HEK293 (cell line): ENCODE data around the gene LHFPL3.

Source experiments
- CTCF ChIA-PET: fragments of 350-600 bp; formaldehyde crosslinking; extraction: SDS; loops from one replicate; lab custom pipeline; 2021; ENCODE audit warnings: antibody characterized with exemption; lab: Yijun Ruan, JAX
- POLR2A ChIA-PET: fragments of 300-600 bp; formaldehyde crosslinking; extraction: SDS; loops from one replicate; lab custom pipeline; 2020; ENCODE audit warnings: antibody characterized with exemption, inconsistent platforms; lab: Yijun Ruan, JAX
- H3K27ac ChIP-seq: fragments of 200-500 bp; sonication (Bioruptor generic); 2 replicates; pipeline ENCODE4 v1.5.1; 2014; ENCODE audit warnings: low read depth, low read length, control low read depth, inconsistent platforms; ENCODE audit errors: extremely low read depth
- H3K36me3 ChIP-seq, 2 experiments: fragments of 200-500 bp in 1 of 2; sonication (Bioruptor generic) in 1 of 2; 1 replicate in 1 of 2; 2 replicates in 1 of 2; pipeline ENCODE4 v1.5.1; 2014 to 2017; ENCODE audit warnings: inconsistent platforms in 2 of 2, low read length in 2 of 2; ENCODE audit not compliant: control insufficient read depth in 2 of 2, insufficient read depth in 1 of 2
- H3K4me1 ChIP-seq: fragments of 200-500 bp; sonication (Bioruptor generic); 2 replicates; pipeline ENCODE4 v1.5.1; 2014; ENCODE audit warnings: mild to moderate bottlenecking, low read length, inconsistent platforms; ENCODE audit not compliant: control insufficient read depth, insufficient read depth
- H3K4me3 ChIP-seq: 2 replicates; pipeline ENCODE4 v1.5.1; 2011; ENCODE audit warnings: low read depth, mild to moderate bottlenecking, control low read depth, low read length, moderate library complexity
- H3K9me3 ChIP-seq: fragments of 200-500 bp; sonication (Bioruptor generic); 2 replicates; pipeline ENCODE4 v1.5.1; 2014; ENCODE audit warnings: low read depth, low read length, inconsistent platforms; ENCODE audit not compliant: control insufficient read depth, insufficient read depth
- GLI2 ChIP-seq: fragments of 450-650 bp; formaldehyde crosslinking; IDR thresholded peaks from 2 replicates; pipeline ENCODE4; 2017; ENCODE audit warnings: missing biosample characterization, missing genetic modification characterization, low read depth, borderline replicate concordance
- HOXD13 ChIP-seq: sonication (generic); formaldehyde crosslinking; IDR thresholded peaks from 2 replicates; pipeline ENCODE4 v1.8.0; 2022; ENCODE audit warnings: missing genetic modification reagents, borderline replicate concordance
- PRDM6 ChIP-seq: fragments of 450-650 bp; formaldehyde crosslinking; IDR thresholded peaks from 2 replicates; pipeline ENCODE4 v1.5.1; 2017; ENCODE audit warnings: missing biosample characterization, missing genetic modification characterization
- TRIM28 ChIP-seq: IDR thresholded peaks from 2 replicates; pipeline ENCODE4 v1.6.1; 2011; ENCODE audit warnings: low read length, control low read depth, borderline replicate concordance
- YY1 ChIP-seq: fragments of 450-650 bp; formaldehyde crosslinking; IDR thresholded peaks from 2 replicates; pipeline ENCODE4 v1.5.1; 2018; ENCODE audit warnings: missing biosample characterization, missing genetic modification characterization
- YY2 ChIP-seq: fragments of 450-650 bp; formaldehyde crosslinking; IDR thresholded peaks from 2 replicates; pipeline ENCODE4 v1.5.1; 2016; ENCODE audit warnings: missing biosample characterization, missing genetic modification characterization
- ZBTB10 ChIP-seq: fragments of 450-650 bp; formaldehyde crosslinking; IDR thresholded peaks from 2 replicates; pipeline ENCODE4 v1.5.1; 2016; ENCODE audit warnings: missing biosample characterization, missing genetic modification characterization
- ZIC2 ChIP-seq: fragments of 450-650 bp; formaldehyde crosslinking; IDR thresholded peaks from 2 replicates; pipeline ENCODE4 v1.5.1; 2016; ENCODE audit warnings: missing biosample characterization, missing genetic modification characterization
- ZNF19 ChIP-seq: fragments of 450-650 bp; formaldehyde crosslinking; IDR thresholded peaks from 2 replicates; pipeline ENCODE4; 2016; ENCODE audit warnings: missing biosample characterization, missing genetic modification characterization, low read depth
- ZNF2 ChIP-seq: fragments of 450-650 bp; formaldehyde crosslinking; IDR thresholded peaks from 2 replicates; pipeline ENCODE4 v1.5.1; 2016; ENCODE audit warnings: missing biosample characterization, missing genetic modification characterization
- ZNF292 ChIP-seq: fragments of 450-650 bp; formaldehyde crosslinking; IDR thresholded peaks from 2 replicates; pipeline ENCODE4 v1.5.1; 2016; ENCODE audit warnings: low read depth, missing biosample characterization, missing genetic modification characterization, borderline replicate concordance
- ZNF302 ChIP-seq: fragments of 450-650 bp; formaldehyde crosslinking; IDR thresholded peaks from 2 replicates; pipeline ENCODE4 v1.5.1; 2016; ENCODE audit warnings: missing biosample characterization, missing genetic modification characterization, low read depth
- ZNF366 ChIP-seq: fragments of 450-650 bp; formaldehyde crosslinking; conservative IDR thresholded peaks from 2 replicates; pipeline ENCODE4 v1.5.1; 2016; ENCODE audit warnings: missing biosample characterization, missing genetic modification characterization
- ZNF433 ChIP-seq: fragments of 450-650 bp; formaldehyde crosslinking; IDR thresholded peaks from 2 replicates; pipeline ENCODE4 v1.5.1; 2016; ENCODE audit warnings: missing biosample characterization, missing genetic modification characterization, low read depth
- ZNF510 ChIP-seq: fragments of 450-650 bp; formaldehyde crosslinking; IDR thresholded peaks from 2 replicates; pipeline ENCODE4 v1.5.1; 2018; ENCODE audit warnings: mild to moderate bottlenecking, missing genetic modification characterization, missing biosample characterization; ENCODE audit not compliant: insufficient replicate concordance
- ZNF549 ChIP-seq: fragments of 450-650 bp; IDR thresholded peaks from 2 replicates; pipeline ENCODE4 v1.5.1; 2018; ENCODE audit warnings: missing biosample characterization, missing genetic modification characterization, mild to moderate bottlenecking, inconsistent platforms, moderate library complexity
- ZNF677 ChIP-seq: fragments of 450-650 bp; IDR thresholded peaks from 2 replicates; pipeline ENCODE4 v1.5.0; 2018; ENCODE audit warnings: missing biosample characterization, mild to moderate bottlenecking, missing genetic modification characterization, moderate library complexity
- ZNF785 ChIP-seq: fragments of 450-650 bp; formaldehyde crosslinking; IDR thresholded peaks from 2 replicates; pipeline ENCODE4 v1.5.1; 2016; ENCODE audit warnings: missing biosample characterization, missing genetic modification characterization
- ZNF843 ChIP-seq: fragments of 450-650 bp; formaldehyde crosslinking; IDR thresholded peaks from 2 replicates; pipeline ENCODE4 v1.5.1; 2016; ENCODE audit warnings: missing biosample characterization, missing genetic modification characterization
- ZSCAN5A ChIP-seq: fragments of 450-650 bp; formaldehyde crosslinking; IDR thresholded peaks from 2 replicates; pipeline ENCODE4 v1.5.1; 2016; ENCODE audit warnings: missing biosample characterization, missing genetic modification characterization
- TF ChIP-seq, protein P1 (sequence below): fragments of 450-650 bp; formaldehyde crosslinking; IDR thresholded peaks from 2 replicates; pipeline ENCODE4 v1.5.1; 2016; ENCODE audit warnings: missing biosample characterization, missing genetic modification characterization
- TF ChIP-seq, protein P2 (sequence below): fragments of 450-650 bp; formaldehyde crosslinking; IDR thresholded peaks from 2 replicates; pipeline ENCODE4 v1.5.1; 2016; ENCODE audit warnings: missing biosample characterization, missing genetic modification characterization

LHFPL3 gene

GRCh38 chr7:104814126-104814525 lies 485.7 kb downstream of the LHFPL3 start:
- Histone ChIP-seq H3K4me1 (no peaks in the 10 kb centered on the region), H3K36me3 (no peaks in the 10 kb centered on the region), H3K4me3 (no peak overlapping the region), H3K27ac (no peak overlapping the region), H3K9me3 (no peaks in the 10 kb centered on the region)
- TF ChIP-seq ZIC2 (tag by site-specific recombination) (no peak), ZNF549 (tag by site-specific recombination) (no peak), ZNF2 (tag by site-specific recombination) (no peak), GLI2 (tag by site-specific recombination) (no peak), ZNF433 (no peak), ZBTB10 (tag by site-specific recombination) (no peak), ZSCAN5A (tag by site-specific recombination) (no peak), ZNF366 (tag by site-specific recombination) (no peak), ZNF19 (tag by site-specific recombination) (no peak), TRIM28 (no peak), ZNF292 (tag by site-specific recombination) (no peak), ZNF843 (tag by site-specific recombination) (no peak), ZNF302 (tag by site-specific recombination) (no peak)
- CTCF ChIA-PET, result interaction anchor here (0.6 kb wide), 1 partner anchor 19 kb away, joined by 4 read pairs; no protein-coding TSS in a partner anchor
- POLR2A ChIA-PET, result no interaction called here

- ChIA-PET POLR2A (no interaction called here), CTCF (no interaction called here)
- H3K36me3 ChIP-seq, result no peaks in the 10 kb centered on the region
- no peak overlapping the region for H3K27ac ChIP-seq
- no peak overlapping the region for H3K4me3 ChIP-seq
- no peaks in the 10 kb centered on the region for H3K9me3 ChIP-seq
- H3K4me1 ChIP-seq, result no peaks in the 10 kb centered on the region
- TF ChIP-seq ZNF843 (tag by site-specific recombination) (no peak), ZNF292 (tag by site-specific recombination) (no peak), YY1 (tag by site-specific recombination) (no peak), ZNF510 (tag by site-specific recombination) (no peak), ZNF785 (tag by site-specific recombination) (no peak), ZNF677 (no peak), HOXD13 (CRISPR knock-in tag) (no peak), PRDM6 (tag by site-specific recombination) (no peak), YY2 (no peak)
- TF ChIP-seq, protein P1, sequence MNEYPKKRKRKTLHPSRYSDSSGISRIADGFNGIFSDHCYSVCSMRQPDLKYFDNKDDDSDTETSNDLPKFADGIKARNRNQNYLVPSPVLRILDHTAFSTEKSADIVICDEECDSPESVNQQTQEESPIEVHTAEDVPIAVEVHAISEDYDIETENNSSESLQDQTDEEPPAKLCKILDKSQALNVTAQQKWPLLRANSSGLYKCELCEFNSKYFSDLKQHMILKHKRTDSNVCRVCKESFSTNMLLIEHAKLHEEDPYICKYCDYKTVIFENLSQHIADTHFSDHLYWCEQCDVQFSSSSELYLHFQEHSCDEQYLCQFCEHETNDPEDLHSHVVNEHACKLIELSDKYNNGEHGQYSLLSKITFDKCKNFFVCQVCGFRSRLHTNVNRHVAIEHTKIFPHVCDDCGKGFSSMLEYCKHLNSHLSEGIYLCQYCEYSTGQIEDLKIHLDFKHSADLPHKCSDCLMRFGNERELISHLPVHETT, result no peak
- TF ChIP-seq, protein P2, sequence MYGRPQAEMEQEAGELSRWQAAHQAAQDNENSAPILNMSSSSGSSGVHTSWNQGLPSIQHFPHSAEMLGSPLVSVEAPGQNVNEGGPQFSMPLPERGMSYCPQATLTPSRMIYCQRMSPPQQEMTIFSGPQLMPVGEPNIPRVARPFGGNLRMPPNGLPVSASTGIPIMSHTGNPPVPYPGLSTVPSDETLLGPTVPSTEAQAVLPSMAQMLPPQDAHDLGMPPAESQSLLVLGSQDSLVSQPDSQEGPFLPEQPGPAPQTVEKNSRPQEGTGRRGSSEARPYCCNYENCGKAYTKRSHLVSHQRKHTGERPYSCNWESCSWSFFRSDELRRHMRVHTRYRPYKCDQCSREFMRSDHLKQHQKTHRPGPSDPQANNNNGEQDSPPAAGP (tag by site-specific recombination), result no peak
Measured at GRCh38 chr7:104814671-104815400, 486.4 kb downstream of the LHFPL3 start.
